HepG2 (cell line): ENCODE results near the gene TEX12. TPM values are rescaled to one million over a fixed set of nuclear protein-coding genes. Genes with fewer than 3 reads are reported as not detected.

Experiments
- ATAC-seq: fragments of 200-7000 bp; cut with Tn5 transposase; 3 replicates; pipeline ENCODE4 v1.9.1; 2020; ENCODE audit warnings: mild to moderate bottlenecking, moderate library complexity
- BruUV-seq: library from RNA; stranded (reverse); fragments of 400-500 nt; replicated peaks from 2 replicates; lab custom pipeline; 2021; lab: Mats Ljungman, UMichigan
- CTCF ChIA-PET: fragments of 300-600 bp; formaldehyde crosslinking; extraction: SDS; loops from one replicate; lab custom pipeline; 2021; ENCODE audit warnings: low total read pairs, inconsistent platforms, low intra/inter-chr PET ratio; lab: Yijun Ruan, JAX
- POLR2A ChIA-PET: fragments of 350-600 bp; sonication (Branson Sonifier 250); formaldehyde crosslinking; loops from one replicate; lab custom pipeline; 2020; ENCODE audit warnings: antibody characterized with exemption, inconsistent platforms; lab: Yijun Ruan, JAX
- DNase-seq: peaks from one replicate; pipeline ENCODE4 v3.0.0-alpha.2; 2015; ENCODE audit warnings: low spot score
- FAIRE-seq: peaks from 3 replicates; lab custom pipeline; 2011; peaks lifted over from hg19 to GRCh38; lab: Jason Lieb, UNC
- H2AFZ ChIP-seq: one replicate; pipeline ENCODE4 v1.6.1; 2011; ENCODE audit warnings: low read length, inconsistent platforms
- H3K27ac ChIP-seq: fragments of 300-600 bp; 3 replicates; pipeline ENCODE4 v1.8.0; 2011; ENCODE audit warnings: mixed run types, mild to moderate bottlenecking, mixed read lengths, low read length, inconsistent platforms; ENCODE audit not compliant: insufficient read depth; ENCODE audit errors: extremely low read length
- H3K27me3 ChIP-seq, 2 experiments: fragments of 200-600 bp in 1 of 2; 2 replicates in 1 of 2; 3 replicates in 1 of 2; pipeline versions ENCODE4 v1.6.0 to v1.8.0; 2011; ENCODE audit warnings: low read length in 2 of 2, mild to moderate bottlenecking in 2 of 2, moderate library complexity in 2 of 2, inconsistent platforms in 1 of 2; ENCODE audit not compliant: insufficient read depth in 2 of 2, control insufficient read depth in 1 of 2
- H3K36me3 ChIP-seq, 2 experiments: fragments of 200-600 bp in 1 of 2; replicated peaks in 1 of 2; 2 replicates in 1 of 2; 3 replicates in 1 of 2; pipeline versions ENCODE4 v1.5.1 to v1.8.0; 2011; ENCODE audit warnings: low read length in 2 of 2, inconsistent platforms in 1 of 2; ENCODE audit not compliant: insufficient read depth in 2 of 2, control insufficient read depth in 1 of 2
- H3K4me1 ChIP-seq: 2 replicates; pipeline ENCODE4 v1.5.1; 2012; ENCODE audit warnings: low read length, inconsistent platforms; ENCODE audit not compliant: insufficient read depth
- H3K4me2 ChIP-seq: 2 replicates; pipeline ENCODE4 v1.6.0; 2011; ENCODE audit warnings: low read depth, low read length, inconsistent platforms
- H3K4me3 ChIP-seq, 3 experiments: fragments of 200-600 bp in 1 of 3; sonication (generic), shearing (Covaris generic) in 1 of 3; replicated peaks in 1 of 3; 2 replicates each; pipeline ENCODE4 v1.5.1; 2011 to 2016; ENCODE audit warnings: low read length in 3 of 3, inconsistent platforms in 2 of 3, low read depth in 2 of 3, mild to moderate bottlenecking in 2 of 3, control low read depth in 1 of 3, mixed read lengths in 1 of 3; ENCODE audit not compliant: insufficient read depth in 1 of 3
- H3K79me2 ChIP-seq: one replicate; pipeline ENCODE4 v1.6.1; 2011; ENCODE audit warnings: low read length, inconsistent platforms; ENCODE audit not compliant: insufficient read depth
- H3K9ac ChIP-seq: 2 replicates; pipeline ENCODE4 v1.6.0; 2011; ENCODE audit warnings: mild to moderate bottlenecking, low read depth, low read length, inconsistent platforms; ENCODE audit not compliant: insufficient read depth
- H3K9me3 ChIP-seq: 2 replicates; pipeline ENCODE4 v1.5.1; 2012; ENCODE audit warnings: mild to moderate bottlenecking, low read length
- H4K20me1 ChIP-seq: 2 replicates; pipeline ENCODE4 v1.6.0; 2011; ENCODE audit warnings: inconsistent platforms, mild to moderate bottlenecking, low read length, moderate library complexity; ENCODE audit not compliant: insufficient read depth
- CHD4 ChIP-seq: fragments of 200-600 bp; sonication (generic); IDR thresholded peaks from 2 replicates; pipeline ENCODE4 v1.7.0; 2017; ENCODE audit warnings: mild to moderate bottlenecking, low read length, borderline replicate concordance
- GATAD2A ChIP-seq: IDR thresholded peaks from 2 replicates; pipeline ENCODE4 v1.6.1; 2016
- HMGXB4 ChIP-seq, 2 experiments: sonication (generic) in 1 of 2; formaldehyde crosslinking in 1 of 2; IDR thresholded peaks; 2 replicates each; pipeline versions ENCODE4 v1.4.0 to v1.6.1; 2018 to 2020; ENCODE audit warnings: missing genetic modification reagents in 2 of 2, borderline replicate concordance in 1 of 2, low read depth in 1 of 2, mild to moderate bottlenecking in 1 of 2, missing biosample characterization in 1 of 2
- MIXL1 ChIP-seq: IDR thresholded peaks from 2 replicates; pipeline ENCODE4 v1.6.1; 2016
- MXI1 ChIP-seq: IDR thresholded peaks from 3 replicates; pipeline ENCODE4 v1.6.1; 2012; ENCODE audit warnings: low read depth, low read length, inconsistent platforms, borderline replicate concordance
- NCOR1 ChIP-seq: fragments of 200-600 bp; sonication (generic); IDR thresholded peaks from 2 replicates; pipeline ENCODE4 v1.7.0; 2017; ENCODE audit warnings: antibody characterized with exemption, low read length, borderline replicate concordance
- RAD21 ChIP-seq: fragments of 450-650 bp; formaldehyde crosslinking; IDR thresholded peaks from 2 replicates; pipeline ENCODE4 v1.5.0; 2020; ENCODE audit warnings: mild to moderate bottlenecking
- RXRB ChIP-seq: IDR thresholded peaks from 2 replicates; pipeline ENCODE4 v1.6.1; 2016; ENCODE audit warnings: borderline replicate concordance, missing genetic modification reagents, missing compliant biosample characterization
- SMC3 ChIP-seq: IDR thresholded peaks from 2 replicates; pipeline ENCODE4 v1.6.1; 2011; ENCODE audit warnings: low read length, improper control_type of control experiment
- STAG1 ChIP-seq: sonication (generic); formaldehyde crosslinking; IDR thresholded peaks from 2 replicates; pipeline ENCODE4 v1.4.0; 2020; ENCODE audit warnings: missing genetic modification reagents
- ZBTB7B ChIP-seq: sonication (generic); formaldehyde crosslinking; IDR thresholded peaks from 2 replicates; pipeline ENCODE4 v1.4.0; 2020; ENCODE audit warnings: missing genetic modification reagents
- ZNF232 ChIP-seq: sonication (generic); formaldehyde crosslinking; IDR thresholded peaks from 2 replicates; pipeline ENCODE4 v1.4.0; 2020; ENCODE audit warnings: missing genetic modification reagents, borderline replicate concordance
- ZNF251 ChIP-seq: sonication (generic); formaldehyde crosslinking; IDR thresholded peaks from 2 replicates; pipeline ENCODE4 v1.9.0; 2021; ENCODE audit warnings: mild to moderate bottlenecking, missing genetic modification reagents
- ZNF496 ChIP-seq: sonication (generic); formaldehyde crosslinking; IDR thresholded peaks from 2 replicates; pipeline ENCODE4 v1.8.1; 2023; ENCODE audit warnings: mild to moderate bottlenecking, moderate library complexity, missing genetic modification reagents; ENCODE audit not compliant: insufficient replicate concordance
- WGBS: methylation state at CpG from one replicate; pipeline ENCODE4 v1.1.6; 2017; ENCODE audit warnings: low lambda C conversion rate; 5-methylcytosine and 5-hydroxymethylcytosine counted together
- in situ Hi-C: cut with HindIII; loops from 2 replicates; pipeline ENCODE4 v1.10.0; 2017; ENCODE audit warnings: low pct_unique_long_range_greater_than_20kb; ENCODE audit not compliant: extremely low pct_ligation_motif_present
- intact Hi-C: fragments of 100-400 bp; cut with micrococcal nuclease; formaldehyde crosslinking; loops from one replicate; pipeline ENCODE4 v1.10.0; 2022; ENCODE audit not compliant: unreplicated experiment
- polyA plus RNA-seq, 8 experiments: library from polyadenylated mRNA; depleted of rRNA in 3 of 8; stranded (reverse) in 7 of 8; unstranded in 1 of 8; fragments of >200 nt; fragmentation: Illumina TruSeq in 4 of 8; extraction: Trizol in 4 of 8; gene quantifications; 2 replicates each; pipeline versions ENCODE4 v1.2.1 to v1.2.3, GENCODE V29; 2011 to 2016; ENCODE audit warnings: low read depth in 4 of 8, missing spikeins in 1 of 8, mixed read lengths in 1 of 8; ENCODE audit not compliant: insufficient read depth in 1 of 8
- total RNA-seq, 5 experiments: library from RNA; depleted of rRNA; stranded (reverse); fragments of >200 nt; fragmentation: Illumina TruSeq; extraction: Trizol; gene quantifications; 2 replicates each; pipeline ENCODE4 v1.2.3, GENCODE V29; 2016; ENCODE audit warnings: low read depth in 1 of 5
- TF ChIP-seq, protein P1 (sequence below): sonication (generic); formaldehyde crosslinking; IDR thresholded peaks from 2 replicates; pipeline ENCODE4 v1.5.0; 2020; ENCODE audit warnings: mild to moderate bottlenecking, missing genetic modification reagents, moderate library complexity

TEX12 gene
- total and polyA plus RNA-seq, 2 of the 13 experiments (the other 11 are each of a cell fraction or from before 2014, with no cell fraction given) = not detected

DNA sequence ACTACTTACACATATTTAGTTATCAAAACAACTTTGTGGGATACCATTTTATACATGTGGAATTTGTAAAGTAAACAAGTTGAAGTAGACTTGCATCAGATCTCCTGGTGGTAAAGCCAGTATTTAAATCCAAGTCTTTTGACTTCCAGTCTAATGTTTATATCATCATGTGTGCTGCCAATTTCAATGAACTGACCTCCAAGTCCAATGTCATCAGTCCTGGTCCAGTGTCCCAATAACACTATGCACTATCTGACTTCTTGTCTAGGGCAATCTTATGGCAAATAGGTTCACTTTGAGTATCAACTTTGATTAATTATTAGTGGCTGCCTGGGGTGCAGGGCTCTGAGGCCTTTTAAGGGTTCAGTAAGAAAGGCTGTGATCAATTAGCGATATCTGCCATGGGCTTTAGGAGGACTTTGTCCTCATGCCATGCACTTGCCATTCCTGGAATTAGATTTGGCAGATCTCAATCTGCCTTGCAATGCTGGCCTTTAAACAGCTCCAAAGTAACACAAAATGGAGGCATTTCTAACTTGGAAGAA, 49.5 kb downstream of the TEX12 start (continued):
- TF ChIP-seq ZNF251 (CRISPR knock-in tag) (no peak), ZNF496 (CRISPR knock-in tag) (no peak), NCOR1 (no peak)

GRCh38 chr11:112219476-112220232, 52.5 kb downstream of the TEX12 start:
- H3K79me2 ChIP-seq = no peaks in the 10 kb centered on the region
- TF ChIP-seq CHD4 (no peak), MIXL1 (CRISPR knock-in tag) (peak; percentile 88), SMC3 (peak; percentile 88), STAG1 (CRISPR knock-in tag) (peak; percentile 93), RAD21 (CRISPR knock-in tag) (peak; percentile 80), GATAD2A (CRISPR knock-in tag) (0 out of 2 replicates have a peak, but pooled peaks have one; percentile 3), RXRB (0 out of 2 replicates have a peak, but pooled peaks have one; percentile 15), ZBTB7B (CRISPR knock-in tag) (no peak), HMGXB4 (CRISPR knock-in tag; IDR thresholded peaks at IDR 0.05; ENCODE audit: borderline replicate concordance in 1 of 2, low read depth in 1 of 2) (0 out of 4 replicates have a peak, but pooled peaks of 1 of the 2 experiments have one; percentile 36), ZNF232 (CRISPR knock-in tag) (no peak), MXI1 (no peak)
- TF ChIP-seq, protein P1, sequence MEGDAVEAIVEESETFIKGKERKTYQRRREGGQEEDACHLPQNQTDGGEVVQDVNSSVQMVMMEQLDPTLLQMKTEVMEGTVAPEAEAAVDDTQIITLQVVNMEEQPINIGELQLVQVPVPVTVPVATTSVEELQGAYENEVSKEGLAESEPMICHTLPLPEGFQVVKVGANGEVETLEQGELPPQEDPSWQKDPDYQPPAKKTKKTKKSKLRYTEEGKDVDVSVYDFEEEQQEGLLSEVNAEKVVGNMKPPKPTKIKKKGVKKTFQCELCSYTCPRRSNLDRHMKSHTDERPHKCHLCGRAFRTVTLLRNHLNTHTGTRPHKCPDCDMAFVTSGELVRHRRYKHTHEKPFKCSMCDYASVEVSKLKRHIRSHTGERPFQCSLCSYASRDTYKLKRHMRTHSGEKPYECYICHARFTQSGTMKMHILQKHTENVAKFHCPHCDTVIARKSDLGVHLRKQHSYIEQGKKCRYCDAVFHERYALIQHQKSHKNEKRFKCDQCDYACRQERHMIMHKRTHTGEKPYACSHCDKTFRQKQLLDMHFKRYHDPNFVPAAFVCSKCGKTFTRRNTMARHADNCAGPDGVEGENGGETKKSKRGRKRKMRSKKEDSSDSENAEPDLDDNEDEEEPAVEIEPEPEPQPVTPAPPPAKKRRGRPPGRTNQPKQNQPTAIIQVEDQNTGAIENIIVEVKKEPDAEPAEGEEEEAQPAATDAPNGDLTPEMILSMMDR = peak; percentile 91
- no peaks in the 10 kb centered on the region for H3K27me3 ChIP-seq
- ATAC-seq (peak; percentile 93), DNase-seq (peak; percentile 72), FAIRE-seq (peak; percentile 92)
- H3K9ac ChIP-seq = no peak overlapping the region
- peak overlapping the region; percentile 48 for H3K4me2 ChIP-seq
- H2AFZ ChIP-seq = no peak overlapping the region
- H3K36me3 ChIP-seq = no peaks in the 10 kb centered on the region
- peaks cover 46% of the 10 kb centered on the region for H3K4me1 ChIP-seq
- H3K9me3 ChIP-seq = no peaks in the 10 kb centered on the region
- H3K4me3 ChIP-seq = no peak overlapping the region
- intact Hi-C loops (loop anchor here (1.0 to 10.0 kb wide), 5 partner anchors 61 to 1065 kb away; no protein-coding TSS in a partner anchor), in situ Hi-C loops (loop anchor here (5.0 to 10.0 kb wide), 3 partner anchors 63 to 335 kb away; no protein-coding TSS in a partner anchor)
- no peak overlapping the region for H3K27ac ChIP-seq
- CTCF ChIA-PET = interaction anchor here (1.0 to 6.4 kb wide), 3 partner anchors 60 to 1070 kb away, joined by 3 to 128 read pairs (median 10); no protein-coding TSS in a partner anchor
- BruUV-seq = no TSS peak
- POLR2A ChIA-PET = no interaction called here
- WGBS = 24% methylated on average over 7 of the region's 7 CpGs
- no peaks in the 10 kb centered on the region for H4K20me1 ChIP-seq
